ENCODE results near the gene TXN2.

GRCh38 chr22:36512333-36512732 lies 30.9 kb upstream of the TXN2 start:
- TF ChIP-seq CTCF (conservative IDR thresholded peaks at IDR 0.05 in 1 of 2, IDR thresholded peaks at IDR 0.05 in 1 of 2; ENCODE audit: low read depth in 1 of 2, low read length in 2 of 2) (no peak), EZH2 (IDR thresholded peaks at IDR 0.05; ENCODE audit: low read length, missing control alignments) (no peak)

All from fibroblast of lung (primary cell).